B cell (primary cell): Measurements from ENCODE around the gene ZNF784. TPM values are rescaled to one million over a fixed set of nuclear protein-coding genes. Genes with fewer than 3 reads are reported as not detected.

Experiments
- ATAC-seq: fragments of 200-7000 bp; cut with Tn5 transposase; one replicate; pipeline ENCODE4 v1.10.0; 2021; ENCODE audit warnings: low read depth, mild to moderate bottlenecking, moderate number of reproducible peaks, moderate library complexity
- CTCF ChIA-PET: fragments of 350-600 bp; sonication (Branson Sonifier 250); formaldehyde crosslinking; loops from one replicate; lab custom pipeline; 2021; ENCODE audit warnings: antibody characterized with exemption, inconsistent platforms; lab: Charles Lee
- POLR2A ChIA-PET: fragments of 350-600 bp; sonication (Branson Sonifier 250); formaldehyde crosslinking; loops from one replicate; lab custom pipeline; 2021; ENCODE audit warnings: antibody characterized with exemption; lab: Charles Lee
- DNase-seq: peaks from one replicate; pipeline ENCODE4 v3.0.0; 2013
- H2AFZ ChIP-seq: 2 replicates; pipeline ENCODE4 v1.6.1; 2012; ENCODE audit warnings: mild to moderate bottlenecking, low read depth, low read length; ENCODE audit not compliant: insufficient read depth, poor library complexity, severe bottlenecking
- H3K27ac ChIP-seq, 2 donors: 1 replicate in 1 of 2; 2 replicates in 1 of 2; pipeline ENCODE4 v1.5.1; 2012 to 2013; ENCODE audit warnings: low read length in 2 of 2, mild to moderate bottlenecking in 2 of 2, moderate library complexity in 1 of 2
- H3K27me3 ChIP-seq, 4 experiments: fragments of 200-600 bp in 1 of 4; sonication (generic) in 1 of 4; replicated peaks in 1 of 4; 1 replicate in 2 of 4; 2 replicates in 2 of 4; pipeline versions ENCODE4 v1.6.1 to v1.7.0; 2013 to 2016; ENCODE audit warnings: low read length in 3 of 4, mild to moderate bottlenecking in 2 of 4, mixed read lengths in 1 of 4, moderate library complexity in 1 of 4; ENCODE audit not compliant: insufficient read depth in 4 of 4, control insufficient read depth in 3 of 4; ENCODE audit errors: control extremely low read depth in 1 of 4
- H3K36me3 ChIP-seq, 2 experiments: replicated peaks in 1 of 2; 1 replicate in 1 of 2; 2 replicates in 1 of 2; pipeline versions ENCODE4 v1.6.1 to v1.7.1; 2013; ENCODE audit warnings: low read length in 1 of 2; ENCODE audit not compliant: insufficient read depth in 2 of 2, control insufficient read depth in 1 of 2; ENCODE audit errors: control extremely low read depth in 1 of 2, extremely low read depth in 1 of 2
- H3K4me1 ChIP-seq, 2 donors: fragments of 200-600 bp in 1 of 2; sonication (generic) in 1 of 2; 1 replicate in 1 of 2; 2 replicates in 1 of 2; pipeline versions ENCODE4 v1.5.1 to v1.6.1; 2013 to 2017; ENCODE audit warnings: low read length in 2 of 2; ENCODE audit not compliant: control insufficient read depth in 2 of 2, insufficient read depth in 2 of 2
- H3K4me2 ChIP-seq: replicated peaks from 2 replicates; pipeline ENCODE3; 2012; ENCODE audit warnings: mild to moderate bottlenecking, low read depth, low read length; ENCODE audit not compliant: poor library complexity, severe bottlenecking
- H3K4me3 ChIP-seq, 5 experiments: fragments of 200-600 bp in 1 of 5; sonication (generic) in 1 of 5; 1 replicate in 3 of 5; 2 replicates in 2 of 5; pipeline versions ENCODE4 v1.5.1 to v1.7.0; 2011 to 2016; ENCODE audit warnings: low read length in 4 of 5, mild to moderate bottlenecking in 4 of 5, low read depth in 2 of 5, control low read depth in 1 of 5, moderate library complexity in 1 of 5; ENCODE audit not compliant: insufficient read depth in 1 of 5; ENCODE audit errors: control extremely low read depth in 1 of 5, extremely low read depth in 1 of 5
- H3K79me2 ChIP-seq: fragments of 200-600 bp; sonication (generic); one replicate; pipeline ENCODE4 v1.6.0; 2016; ENCODE audit warnings: low read length; ENCODE audit not compliant: control insufficient read depth, insufficient read depth
- H3K9ac ChIP-seq: fragments of 200-600 bp; sonication (generic); 2 replicates; pipeline ENCODE4 v1.6.1; 2017; ENCODE audit warnings: mild to moderate bottlenecking, low read length, moderate library complexity
- H3K9me3 ChIP-seq, 3 donors: one replicate each; pipeline versions ENCODE4 v1.6.1 to v1.7.1; 2013; ENCODE audit warnings: low read length in 2 of 3; ENCODE audit not compliant: control insufficient read depth in 2 of 3, insufficient read depth in 1 of 3; ENCODE audit errors: control extremely low read depth in 1 of 3
- H4K20me1 ChIP-seq: 2 replicates; pipeline ENCODE4 v1.6.0; 2012; ENCODE audit warnings: mild to moderate bottlenecking, low read length; ENCODE audit not compliant: insufficient read depth, control insufficient read depth, poor library complexity, severe bottlenecking
- H3K27ac Mint-ChIP-seq: one replicate; pipeline ENCODE4 v1.8.0; 2021; ENCODE audit warnings: mixed read lengths
- H3K27me3 Mint-ChIP-seq: one replicate; pipeline ENCODE4 v1.8.0; 2021; ENCODE audit warnings: mixed read lengths
- H3K4me1 Mint-ChIP-seq: one replicate; pipeline ENCODE4 v1.8.0; 2021; ENCODE audit warnings: mixed read lengths
- H3K4me3 Mint-ChIP-seq: one replicate; pipeline ENCODE4 v1.8.0; 2021; ENCODE audit warnings: mixed read lengths
- H3K9me3 Mint-ChIP-seq: one replicate; pipeline ENCODE4 v1.8.0; 2022; ENCODE audit warnings: mixed read lengths; ENCODE audit not compliant: insufficient read depth
- EZH2 ChIP-seq: IDR thresholded peaks from 2 replicates; pipeline ENCODE4 v1.6.1; 2012; ENCODE audit warnings: borderline replicate concordance, low read depth, mild to moderate bottlenecking, moderate library complexity, low read length; ENCODE audit not compliant: insufficient read depth, poor library complexity, severe bottlenecking
- WGBS: methylation state at CpG from one replicate; pipeline ENCODE4 v1.1.5; 2013; ENCODE audit warnings: missing lambda C conversion rate; ENCODE audit not compliant: insufficient coverage; 5-methylcytosine and 5-hydroxymethylcytosine counted together
- intact Hi-C: fragments of 100-400 bp; cut with micrococcal nuclease; formaldehyde crosslinking; loops from one replicate; pipeline ENCODE4 v1.10.0; 2022
- polyA plus RNA-seq: library from polyadenylated mRNA; depleted of rRNA; stranded (reverse); fragments of >200 nt; gene quantifications from 2 replicates; pipeline ENCODE4 v1.2.3, GENCODE V29; 2012
- total RNA-seq, 2 donors: library from RNA; stranded (reverse); fragments of 120-200 nt in 1 of 2; gene quantifications; 1 replicate in 1 of 2; 2 replicates in 1 of 2; pipeline versions ENCODE4 v1.2.3 to v1.2.4, GENCODE V29; 2013 to 2022
- TF ChIP-seq, protein P1 (sequence below): fragments of 200-600 bp; IDR thresholded peaks from one replicate; pipeline ENCODE4 v1.8.0; 2022; ENCODE audit warnings: antibody characterized with exemption, mild to moderate bottlenecking

The ZNF784 gene
- total and polyA plus RNA-seq, 2 donors (not counting 1 experiment from before 2014, with no cell fraction given) = 9.2 to 9.7 TPM

DNA sequence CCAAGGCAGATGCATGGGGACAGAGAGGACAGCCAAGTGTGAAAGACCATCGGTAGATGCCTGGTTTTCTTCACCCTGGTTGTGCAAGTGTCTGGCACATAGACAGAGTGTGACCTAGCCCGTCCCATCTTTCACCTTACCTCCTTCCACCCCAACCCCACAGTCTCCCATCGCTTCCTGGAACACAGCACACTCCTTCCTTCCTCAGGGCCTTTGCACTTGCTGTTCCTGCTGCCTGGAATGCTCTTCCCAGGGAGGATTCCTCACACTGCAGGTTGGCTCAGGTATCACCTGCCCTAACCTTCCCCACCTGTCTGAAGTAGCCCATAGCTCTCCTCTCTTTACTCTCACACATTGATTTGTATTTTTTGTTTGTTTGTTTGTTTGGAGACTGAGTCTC, 28.1 kb downstream of the ZNF784 start:
- H3K9me3 ChIP-seq = peaks cover 0 to 5% (median 0%) of the 10 kb centered on the region in 3 donors
- CTCF ChIA-PET = interaction anchor here (1.9 kb wide), 1 partner anchor 10 kb away, joined by 5 read pairs; no protein-coding TSS in a partner anchor
- H3K9ac ChIP-seq = no peak overlapping the region
- 100% methylated on average over 3 of the region's 3 CpGs for WGBS
- H3K27ac ChIP-seq = no peak overlapping the region
- H2AFZ ChIP-seq = no peak overlapping the region
- Mint-ChIP-seq H3K4me3 (no peak overlapping the region), H3K9me3 (no peaks in the 10 kb centered on the region), H3K27me3 (no peaks in the 10 kb centered on the region), H3K27ac (no peak overlapping the region), H3K4me1 (peaks cover 12% of the 10 kb centered on the region)
- intact Hi-C loops = loop anchor here (5.0 kb wide), 1 partner anchor 189 kb away; the partner anchor contains the start of gene UBE2S
- TF ChIP-seq EZH2 = no peak
- TF ChIP-seq, protein P1, sequence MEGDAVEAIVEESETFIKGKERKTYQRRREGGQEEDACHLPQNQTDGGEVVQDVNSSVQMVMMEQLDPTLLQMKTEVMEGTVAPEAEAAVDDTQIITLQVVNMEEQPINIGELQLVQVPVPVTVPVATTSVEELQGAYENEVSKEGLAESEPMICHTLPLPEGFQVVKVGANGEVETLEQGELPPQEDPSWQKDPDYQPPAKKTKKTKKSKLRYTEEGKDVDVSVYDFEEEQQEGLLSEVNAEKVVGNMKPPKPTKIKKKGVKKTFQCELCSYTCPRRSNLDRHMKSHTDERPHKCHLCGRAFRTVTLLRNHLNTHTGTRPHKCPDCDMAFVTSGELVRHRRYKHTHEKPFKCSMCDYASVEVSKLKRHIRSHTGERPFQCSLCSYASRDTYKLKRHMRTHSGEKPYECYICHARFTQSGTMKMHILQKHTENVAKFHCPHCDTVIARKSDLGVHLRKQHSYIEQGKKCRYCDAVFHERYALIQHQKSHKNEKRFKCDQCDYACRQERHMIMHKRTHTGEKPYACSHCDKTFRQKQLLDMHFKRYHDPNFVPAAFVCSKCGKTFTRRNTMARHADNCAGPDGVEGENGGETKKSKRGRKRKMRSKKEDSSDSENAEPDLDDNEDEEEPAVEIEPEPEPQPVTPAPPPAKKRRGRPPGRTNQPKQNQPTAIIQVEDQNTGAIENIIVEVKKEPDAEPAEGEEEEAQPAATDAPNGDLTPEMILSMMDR = no peak
- POLR2A ChIA-PET = no interaction called here
- H4K20me1 ChIP-seq = no peaks in the 10 kb centered on the region
- DNase-seq = no peak
- H3K79me2 ChIP-seq = no peaks in the 10 kb centered on the region
- H3K27me3 ChIP-seq = no peaks in the 10 kb centered on the region
- H3K4me3 ChIP-seq = no peak overlapping the region
- peaks cover 6 to 14% of the 10 kb centered on the region in 2 donors for H3K4me1 ChIP-seq
- H3K4me2 ChIP-seq = no peak overlapping the region
- ATAC-seq = no peak
- peaks cover 0 to 19% of the 10 kb centered on the region in 2 experiments for H3K36me3 ChIP-seq

DNA sequence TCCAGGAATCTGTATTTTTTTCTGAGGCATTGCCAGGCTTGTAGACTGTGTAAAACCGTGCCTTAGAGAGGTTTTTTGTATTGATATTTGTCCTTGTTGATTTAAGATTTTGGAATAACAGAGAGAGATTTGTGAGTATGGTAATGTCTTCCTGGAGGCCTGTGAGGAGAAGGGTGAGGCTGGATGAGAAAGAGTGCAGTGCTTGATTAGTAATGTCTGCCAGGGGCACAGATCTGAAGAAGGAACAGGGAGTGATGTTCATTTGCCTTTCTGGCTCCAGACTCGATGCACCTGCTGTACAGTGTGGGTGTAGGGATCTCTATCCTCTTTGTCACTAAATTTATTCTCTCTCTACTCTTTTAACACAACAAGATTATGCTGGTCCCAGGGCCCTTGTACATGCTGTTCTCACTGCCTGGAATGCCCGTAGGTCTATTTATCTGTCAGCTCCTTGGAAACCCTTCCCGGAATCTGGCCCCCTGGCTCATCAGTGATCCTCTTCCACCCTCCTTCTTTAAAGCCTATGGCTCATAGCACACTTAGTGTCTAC, 29.3 kb downstream of the ZNF784 start:
- POLR2A ChIA-PET = interaction anchor here (0.5 to 0.7 kb wide), 2 partner anchors 14 to 254 kb away, joined by 5 to 8 read pairs; partner anchors contain the start of gene ZNF579
- Histone ChIP-seq H2AFZ (no peak overlapping the region), H3K27ac (no peak overlapping the region), H3K79me2 (no peaks in the 10 kb centered on the region), H3K4me3 (no peak overlapping the region), H3K36me3 (peaks cover 0 to 19% of the 10 kb centered on the region in 2 experiments), H3K4me2 (no peak overlapping the region), H3K4me1 (peaks cover 0 to 6% of the 10 kb centered on the region in 2 donors), H3K9me3 (peaks cover 0 to 5% (median 0%) of the 10 kb centered on the region in 3 donors), H3K9ac (no peak overlapping the region), H4K20me1 (no peaks in the 10 kb centered on the region), H3K27me3 (no peaks in the 10 kb centered on the region)
- ATAC-seq (no peak), DNase-seq (no peak)
- intact Hi-C loops = loop anchor here (5.0 kb wide), 1 partner anchor 188 kb away; the partner anchor contains the start of gene UBE2S
- CTCF ChIA-PET = interaction anchor here (1.9 kb wide), 1 partner anchor 11 kb away, joined by 5 read pairs; no protein-coding TSS in a partner anchor
- Mint-ChIP-seq H3K9me3 (no peaks in the 10 kb centered on the region), H3K27ac (no peak overlapping the region), H3K4me3 (no peak overlapping the region), H3K27me3 (no peaks in the 10 kb centered on the region), H3K4me1 (peaks cover 5% of the 10 kb centered on the region)
- TF ChIP-seq EZH2 = no peak
- TF ChIP-seq, protein P1 = no peak
- 97% methylated on average over 3 of the region's 4 CpGs for WGBS
